Hypothalamus (tissue), 51 donors: ENCODE measurements around the gene PGP.
A peak's percentile ranks its signal among the peaks of the same experiment; 100 is the strongest.
"Not testable (repeated sequence)": the region's sequence is repeated elsewhere in the genome, so short reads cannot be mapped to it uniquely, and the experiment has no call there.

Experiments used
- DNase-seq, 51 donors: peaks; one replicate each; lab custom pipeline; 2025; lab: John Stamatoyannopoulos, UW

The PGP gene

DNA sequence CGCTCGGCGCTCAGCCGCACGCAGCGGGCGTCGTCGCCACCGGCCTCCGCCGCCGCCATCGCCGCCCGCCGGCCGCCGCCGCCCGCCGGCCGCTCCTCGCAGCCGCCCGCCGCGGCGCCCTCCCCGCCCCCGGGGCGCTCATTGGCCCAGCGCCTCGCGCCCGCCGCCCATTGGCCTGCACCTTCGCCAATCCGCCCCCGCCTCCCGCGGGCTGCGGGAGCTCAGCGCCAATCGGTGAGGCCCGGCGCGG, at the start of gene PGP:
PGP (minus strand) TSS at position 122 of the 250 bp plus-strand sequence; CDS start at position 59, 63 bp downstream.
- no peak for DNase-seq

GRCh38 chr16:2263026-2263425, 48.4 kb upstream of the PGP start:
- DNase-seq, result not testable (repeated sequence)

DNA sequence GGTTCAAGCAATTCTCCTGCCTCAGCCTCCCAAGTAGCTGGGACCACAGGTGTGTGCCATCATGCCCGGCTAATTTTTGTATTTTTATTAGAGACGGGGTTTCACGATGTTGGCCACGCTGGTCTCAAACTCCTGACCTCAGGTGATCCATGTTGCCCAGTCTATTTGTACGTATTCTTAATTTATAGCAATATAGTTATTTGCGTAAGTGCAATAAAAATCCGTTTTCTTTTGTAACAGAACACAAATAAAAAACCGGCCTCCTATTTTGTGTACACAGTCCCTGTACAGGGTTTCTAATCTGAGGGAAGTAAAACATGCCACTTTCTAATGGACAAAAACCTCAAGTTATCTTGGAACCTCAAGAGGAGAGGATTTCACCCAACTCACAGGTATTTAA, 45.6 kb upstream of the PGP start:
- no peak for DNase-seq

GRCh38 chr16:2258530-2258929, 43.9 kb upstream of the PGP start:
- DNase-seq, result not testable (repeated sequence)

DNA sequence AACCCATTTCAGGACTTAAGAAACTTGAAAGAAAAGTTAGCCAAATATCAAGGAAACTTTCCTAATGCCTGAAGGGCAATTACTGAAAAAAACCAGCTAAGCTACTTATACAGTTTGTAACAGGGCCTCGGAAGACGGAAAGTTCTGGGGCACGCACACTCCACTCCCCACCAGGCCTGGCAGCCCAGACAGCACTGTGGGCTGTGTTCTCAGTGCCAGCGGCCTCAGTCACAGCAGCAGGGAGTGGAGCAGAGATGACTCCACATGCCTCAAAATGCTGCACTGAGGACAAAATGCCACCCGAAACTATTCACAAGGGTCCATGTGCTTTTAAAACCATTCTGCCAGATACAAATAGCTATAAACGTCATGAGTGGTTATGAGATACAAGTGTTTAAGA, 43.1 kb upstream of the PGP start:
- DNase-seq, result no peak

GRCh38 chr16:2256531-2257140, 42.0 kb upstream of the PGP start:
- DNase-seq, result no peak

DNA sequence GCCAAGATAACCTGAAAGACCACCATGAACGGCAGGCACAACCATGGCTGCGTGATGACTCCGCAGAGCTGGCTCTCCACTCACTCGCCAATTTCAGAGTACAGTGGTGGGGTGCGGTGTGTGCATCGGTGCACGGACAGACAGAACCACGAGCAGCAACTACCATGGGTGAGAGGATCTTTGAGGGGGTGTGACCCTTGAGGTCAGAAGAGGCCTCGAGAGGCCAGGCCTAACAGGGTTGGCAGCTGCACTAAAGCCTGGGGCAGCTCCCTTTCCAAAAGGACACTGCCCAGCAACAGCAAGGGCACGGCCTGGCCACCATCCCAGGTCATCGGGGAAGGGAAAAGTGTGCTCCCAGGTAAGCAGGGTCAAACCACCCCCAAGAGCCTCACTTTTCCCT, 38.7 kb upstream of the PGP start:
- DNase-seq, result no peak

- DNase-seq, result no peak
Measured at GRCh38 chr16:2252806-2253148, 38.1 kb upstream of the PGP start.

GRCh38 chr16:2251296-2252111, 36.9 kb upstream of the PGP start, which contains the start of gene ECI1:
TSS of gene ECI1 (minus strand) at chr16:2251587. CDS start at chr16:2251566, 21 bp downstream.
- DNase-seq, result peak; percentile 30 to 96 (median 89)

- DNase-seq, result peak in 1 of 51 donors; percentile 5
Measured at GRCh38 chr16:2250652-2251295, 36.1 kb upstream of the PGP start.

DNA sequence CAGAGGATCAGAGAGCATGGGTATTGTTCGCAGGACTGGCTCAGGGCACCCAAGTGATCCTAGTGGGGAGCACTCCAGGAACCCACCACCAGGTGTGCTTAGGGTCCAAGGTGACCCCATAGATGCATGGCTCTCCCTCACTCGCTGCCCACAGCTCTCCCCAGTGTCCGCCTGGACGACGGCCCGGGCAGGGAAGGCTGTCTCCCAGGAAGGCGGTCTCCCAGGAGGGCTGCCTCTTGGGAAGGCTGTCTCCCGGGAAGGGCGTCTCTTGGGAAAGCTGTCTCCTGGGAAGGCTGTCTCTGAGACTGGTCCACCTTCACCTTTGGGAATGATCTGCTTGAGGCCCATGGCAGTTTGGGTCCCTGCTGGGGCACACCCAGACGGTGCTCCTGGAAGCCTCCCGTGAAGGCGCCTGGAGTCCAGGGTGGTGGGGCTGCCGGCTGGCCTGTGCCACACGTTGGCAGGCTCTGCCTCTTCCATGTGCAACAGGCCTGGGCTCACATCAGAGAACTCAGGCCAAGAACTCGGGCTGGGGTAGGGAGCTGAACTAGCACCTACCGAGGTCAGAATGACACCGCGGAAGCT, 31.8 kb upstream of the PGP start:
- DNase-seq, result no peak

DNA sequence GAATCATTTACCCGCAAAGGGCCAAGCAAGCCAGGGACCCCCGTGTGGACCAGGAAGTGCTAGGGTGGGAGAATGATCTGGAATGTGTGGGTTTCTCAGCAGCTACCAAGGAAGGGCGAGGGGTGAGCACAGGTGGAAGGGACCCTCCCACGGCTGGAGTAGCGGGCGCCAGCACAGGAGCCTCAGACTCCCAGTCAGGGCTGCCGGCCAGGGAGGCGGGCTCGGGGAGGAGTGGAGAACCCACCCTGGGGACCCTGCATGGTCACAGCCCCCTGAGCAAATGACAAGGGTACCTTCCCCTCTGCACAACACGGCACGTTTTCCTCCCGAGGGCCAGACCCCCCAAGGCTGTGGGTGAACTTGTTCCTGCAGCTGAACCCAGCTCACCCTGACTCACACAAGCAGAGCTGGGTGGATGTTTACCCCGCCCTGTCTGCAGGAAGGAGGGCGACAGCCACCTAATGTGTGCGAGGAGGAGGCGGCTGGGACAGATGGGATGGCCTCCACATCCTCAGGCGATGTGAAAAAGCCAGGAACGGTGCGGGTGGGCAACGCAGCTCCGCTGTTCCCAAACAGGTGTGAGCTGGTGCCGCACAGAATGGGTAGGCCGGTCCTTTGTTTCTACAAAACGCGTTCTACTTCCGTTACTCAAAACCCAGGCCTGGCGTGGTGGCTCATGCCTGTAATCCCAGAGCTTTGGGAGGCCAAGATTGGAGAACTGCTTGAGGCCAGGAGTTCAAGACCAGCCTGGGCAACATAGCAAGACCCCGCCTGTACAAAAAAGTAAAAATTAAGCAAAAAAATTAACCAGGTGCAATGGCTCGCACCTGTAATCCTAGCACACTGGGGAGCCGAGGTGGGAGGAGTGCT, 30.5 kb upstream of the PGP start:
- no peak for DNase-seq

- no peak for DNase-seq
Measured at GRCh38 chr16:2244301-2244700, 29.7 kb upstream of the PGP start.

GRCh38 chr16:2243781-2244180, 29.1 kb upstream of the PGP start:
- no peak for DNase-seq

- DNase-seq, result no peak
Measured at GRCh38 chr16:2243031-2243528, 28.4 kb upstream of the PGP start.

- DNase-seq, result peak in 1 of 51 donors; percentile 33
Measured at GRCh38 chr16:2242598-2242997, 28.0 kb upstream of the PGP start.

DNA sequence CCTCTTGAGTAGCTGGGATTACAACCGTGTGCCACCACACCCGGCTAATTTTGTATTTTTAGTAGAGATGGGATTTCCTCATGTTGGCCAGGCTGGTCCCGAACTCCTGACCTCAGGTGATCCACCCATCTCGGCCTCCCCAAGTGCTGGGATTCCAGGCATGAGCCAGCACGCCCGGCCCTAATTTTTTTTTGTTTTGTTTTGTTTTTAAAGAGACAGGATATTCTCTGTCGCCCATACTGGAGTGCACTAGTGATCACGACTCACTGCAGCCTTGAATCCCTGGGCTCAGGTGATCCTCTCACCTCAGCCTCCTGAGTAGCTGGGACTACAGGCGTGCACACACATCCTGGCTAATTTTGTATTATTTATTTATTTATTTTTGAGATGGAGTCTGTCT, 25.7 kb upstream of the PGP start:
- not testable (repeated sequence) for DNase-seq

DNA sequence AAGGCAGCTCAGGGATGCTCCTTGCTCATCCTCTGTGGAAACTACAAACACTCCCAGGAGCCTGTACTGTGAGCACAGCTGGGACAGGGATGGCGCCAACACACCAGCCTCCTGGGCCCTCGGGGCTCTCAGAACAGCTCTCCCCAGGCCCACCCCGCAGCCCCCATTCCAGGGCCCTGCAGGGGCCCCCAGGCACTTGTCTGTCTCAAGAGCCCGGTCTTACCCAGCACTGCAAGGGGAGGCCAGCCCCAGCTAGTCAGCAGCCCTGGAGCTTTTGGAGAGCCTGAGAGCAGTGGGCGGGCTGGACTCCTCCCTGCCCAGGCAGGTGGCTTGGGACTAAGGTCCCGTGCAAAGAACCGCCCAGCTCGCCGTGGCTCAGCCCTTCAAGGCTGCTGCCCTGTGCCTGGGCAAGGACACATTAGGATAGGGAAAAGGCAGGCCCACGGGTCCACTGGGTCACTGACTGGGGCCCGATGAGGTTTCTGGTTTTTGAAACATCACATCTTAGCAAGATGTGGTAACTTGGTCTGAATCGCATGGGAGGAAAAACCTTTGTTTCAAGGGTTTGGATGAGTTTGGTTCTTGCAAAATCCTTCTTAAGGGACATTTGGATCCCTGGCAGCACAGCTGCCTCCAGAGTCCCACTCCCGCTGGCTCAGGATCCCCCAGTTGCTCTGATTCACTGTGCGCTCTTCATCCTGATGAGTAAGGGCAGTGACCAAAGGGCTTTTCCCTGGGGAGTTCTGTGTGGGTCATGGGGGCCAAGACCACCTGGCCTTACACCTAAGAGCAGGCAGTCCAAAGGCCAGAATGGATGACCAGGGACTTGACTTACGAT, 24.4 kb upstream of the PGP start:
- DNase-seq, result no peak

- no peak for DNase-seq
Measured at GRCh38 chr16:2238150-2238837, 23.7 kb upstream of the PGP start.
